ENCODE data around the gene NT5DC1.

Gene NT5DC1

DNA sequence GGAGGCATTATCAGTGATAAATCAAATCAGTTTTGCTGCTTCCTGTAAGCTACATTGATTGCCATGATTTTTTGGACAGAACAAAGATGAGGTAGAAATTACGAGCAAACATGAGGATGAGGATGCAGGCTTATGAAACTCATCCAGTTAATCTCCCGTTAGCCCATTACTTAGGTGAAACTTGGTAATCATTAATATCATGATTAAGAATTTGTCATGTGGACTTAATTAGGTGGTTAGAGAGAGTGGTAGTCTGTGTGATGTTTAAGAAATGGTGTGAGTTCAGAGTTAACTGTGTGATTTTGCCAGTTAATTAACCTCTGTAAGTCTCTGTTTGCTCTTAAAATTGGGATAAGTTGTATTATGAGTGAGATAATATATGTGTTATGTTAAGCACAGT, 91.2 kb downstream of the NT5DC1 start:
- no peak for DNase-seq (ENCODE audit: low read depth in 2 of 2)

DNA sequence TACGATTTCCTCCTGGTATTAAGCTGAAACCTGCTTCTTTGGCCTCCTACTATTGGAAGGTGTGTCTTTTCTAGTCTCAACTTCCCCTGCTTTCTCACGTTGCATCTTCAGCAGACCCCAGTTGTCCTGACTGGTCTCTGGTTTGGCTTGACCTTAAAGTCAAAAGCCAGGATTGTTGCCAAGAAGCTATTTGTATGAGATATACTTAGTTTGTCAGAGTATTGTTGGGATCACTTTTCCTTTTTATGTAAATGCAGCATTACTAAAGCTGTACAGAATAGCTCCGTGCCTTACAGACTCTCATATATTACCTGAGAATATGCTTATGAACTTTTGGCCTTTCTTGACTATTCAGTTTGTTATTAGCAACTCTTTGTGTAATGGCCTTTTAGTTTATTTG, 92.1 kb downstream of the NT5DC1 start:
- no peak for DNase-seq (ENCODE audit: low read depth in 2 of 2)

DNA sequence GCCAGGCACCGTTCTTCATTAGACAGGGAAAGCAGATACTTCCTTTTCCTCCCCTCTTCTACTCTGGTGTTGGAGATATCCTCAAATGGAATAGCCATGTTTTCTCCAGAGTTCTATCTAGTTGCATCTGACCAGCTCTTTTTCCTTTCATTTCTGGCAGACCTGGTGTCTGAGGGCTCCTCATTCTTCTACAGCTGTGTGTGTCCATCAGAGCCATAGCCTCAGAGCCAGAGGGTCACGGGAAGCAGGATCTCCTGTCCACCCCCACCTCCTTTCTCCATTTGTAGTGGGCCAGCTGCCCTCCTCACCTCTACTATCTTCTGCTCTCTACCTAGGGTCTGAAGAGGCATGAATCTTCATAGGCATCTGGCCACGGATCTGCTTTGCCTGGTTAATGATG, 96.2 kb downstream of the NT5DC1 start:
- no peak for DNase-seq (ENCODE audit: low read depth in 2 of 2)

DNA sequence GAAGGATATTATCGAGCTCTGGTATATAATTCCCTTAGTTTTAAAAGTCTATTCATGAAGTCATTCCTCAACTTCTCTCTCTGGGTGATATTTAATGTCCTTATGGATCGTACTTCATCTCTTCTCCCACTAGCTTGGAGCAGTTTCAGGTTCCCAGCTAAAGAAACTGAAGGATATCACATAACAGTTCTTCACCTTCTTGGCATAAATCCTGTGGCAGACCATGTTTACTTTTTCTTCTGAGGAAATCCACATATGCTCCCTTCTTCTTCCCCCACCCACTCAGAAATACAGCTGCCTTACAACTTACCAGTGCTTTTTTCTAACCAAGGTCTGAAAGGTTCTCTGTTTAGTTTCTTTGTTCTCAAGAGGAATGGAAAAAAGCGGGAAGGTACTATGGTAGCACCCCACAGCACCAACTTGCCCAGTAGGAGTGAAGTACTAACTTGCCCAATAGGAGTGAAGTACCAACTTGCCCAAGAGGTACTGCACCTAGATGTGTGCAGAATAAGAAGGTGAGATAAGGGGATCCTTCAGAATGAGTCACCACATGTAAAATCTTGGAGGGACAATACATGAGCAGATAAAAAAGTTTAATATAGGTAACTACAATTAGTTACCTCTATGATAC, 100.1 kb downstream of the NT5DC1 start:
- DNase-seq (ENCODE audit: low read depth in 2 of 2) = no peak

DNA sequence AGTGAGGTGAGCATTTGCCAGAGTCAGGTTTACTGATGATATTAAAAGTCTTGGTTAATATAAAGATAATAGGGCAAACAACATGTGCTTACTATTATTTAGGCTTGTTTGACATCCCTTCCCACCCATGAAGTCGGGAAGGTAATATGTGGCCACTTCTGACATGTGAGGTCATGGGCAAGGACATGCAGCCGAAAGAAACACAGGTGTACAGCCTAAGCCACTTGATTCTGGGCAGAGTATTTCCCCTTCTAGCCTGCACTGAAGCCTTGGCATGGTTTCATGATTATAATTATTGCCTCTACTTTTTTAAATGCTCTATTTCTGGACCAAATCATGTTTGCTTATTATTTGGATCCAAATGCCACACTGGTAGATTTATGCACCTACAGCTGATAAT, 100.9 kb downstream of the NT5DC1 start:
- DNase-seq (ENCODE audit: low read depth in 2 of 2) = no peak

DNA sequence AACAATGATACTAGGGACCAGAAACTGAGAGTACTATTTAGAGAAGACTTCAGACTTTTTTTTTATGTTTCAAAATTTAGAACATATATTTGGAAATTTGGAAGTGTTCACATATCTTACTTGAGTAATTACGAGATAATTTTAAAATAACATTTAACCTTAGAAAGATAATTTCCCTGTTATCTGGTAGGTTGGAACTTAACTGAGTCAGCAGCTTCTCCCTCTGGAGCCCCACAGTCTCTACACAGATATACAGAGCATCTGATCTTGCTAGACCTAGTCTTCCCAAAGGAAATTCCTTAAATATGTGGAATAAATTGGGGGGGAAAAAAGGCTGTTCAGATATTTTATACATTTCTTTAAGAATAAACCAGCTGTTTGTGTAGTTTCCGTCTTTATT, 104.6 kb downstream of the NT5DC1 start:
- no peak for DNase-seq (ENCODE audit: low read depth in 2 of 2)

DNA sequence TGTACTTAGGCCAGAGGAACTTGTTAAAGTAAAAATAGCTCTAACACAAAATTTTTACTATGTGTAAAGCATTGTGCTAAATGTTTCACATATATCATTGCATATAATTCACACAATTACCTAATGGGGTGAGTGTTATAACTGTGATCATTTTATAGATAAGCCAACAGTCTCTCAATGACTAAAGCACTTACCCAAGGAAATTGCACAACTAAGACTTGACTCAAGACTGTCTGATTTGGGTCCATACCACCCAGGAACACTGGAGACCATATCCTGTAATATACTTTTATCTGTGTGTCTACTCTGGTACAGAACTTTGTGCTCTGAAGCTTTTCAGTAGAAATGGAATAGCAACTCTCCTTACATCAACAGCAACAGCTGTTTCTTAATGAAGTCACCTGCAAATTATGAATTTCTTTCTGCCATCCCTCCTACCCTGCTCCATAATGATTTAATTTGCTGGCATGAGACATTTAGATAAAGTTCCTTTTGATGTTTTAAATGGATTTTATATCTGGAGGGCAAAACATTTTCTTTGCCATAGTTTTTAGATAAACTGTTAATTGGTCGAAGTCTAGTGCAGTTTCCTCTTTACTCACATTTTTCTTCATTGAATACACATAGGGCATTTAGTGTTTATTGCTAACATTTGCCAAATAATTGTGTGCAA, 105.7 kb downstream of the NT5DC1 start:
- no peak for DNase-seq (ENCODE audit: low read depth in 2 of 2)

DNA sequence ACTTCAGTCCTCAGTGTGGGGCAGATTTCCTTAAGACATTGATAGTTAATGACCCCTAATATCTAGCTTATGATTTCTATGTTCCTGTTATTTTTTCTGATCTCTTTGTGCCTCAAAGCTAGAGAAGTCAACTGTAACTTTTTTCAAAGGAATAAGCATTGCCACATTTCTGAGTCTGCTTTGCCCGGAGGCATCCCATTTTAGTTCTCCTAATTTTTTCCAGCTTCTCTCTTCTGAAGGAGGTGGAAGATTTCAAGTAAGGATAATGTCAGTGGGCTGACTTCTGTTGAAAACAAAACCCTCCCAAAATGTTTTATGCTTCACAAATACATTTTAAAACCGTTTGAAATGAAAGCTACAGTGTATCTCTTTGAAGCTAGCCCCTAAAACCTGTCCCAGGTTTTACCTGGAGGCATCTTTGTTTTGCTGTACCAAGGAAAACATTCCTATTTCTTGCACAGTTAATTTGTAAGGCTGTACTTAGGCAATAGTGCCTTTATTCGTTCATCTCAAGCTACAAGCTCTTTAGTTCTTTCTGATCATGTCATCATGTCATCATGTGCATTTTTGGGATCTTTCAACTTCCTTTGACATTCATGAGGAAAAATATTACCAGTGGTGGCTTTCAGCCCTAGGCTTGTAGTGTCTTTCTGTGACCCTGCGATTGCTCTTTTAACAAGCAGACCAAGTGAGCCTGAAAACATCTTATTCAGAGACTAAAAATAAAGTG, 107.6 kb downstream of the NT5DC1 start:
- no peak for DNase-seq (ENCODE audit: low read depth in 2 of 2)

DNA sequence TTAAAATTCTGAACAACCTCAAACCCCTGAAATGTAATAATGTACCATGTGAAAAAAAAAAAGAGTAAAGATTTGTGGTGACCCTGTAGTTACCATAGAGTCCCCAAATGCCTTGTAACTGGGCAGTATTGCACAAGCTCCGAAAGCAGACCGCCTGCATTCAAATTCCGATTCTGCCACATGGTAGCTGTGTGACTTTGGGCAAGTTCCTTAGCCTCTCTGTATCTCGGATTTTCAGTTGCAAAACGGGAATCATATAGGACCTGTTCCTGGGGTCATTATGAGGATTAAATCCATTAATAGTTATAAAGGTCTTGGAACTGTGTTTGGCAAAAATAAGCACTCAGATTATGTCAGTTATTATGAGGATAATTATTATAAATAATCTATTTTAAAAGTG, 109.7 kb downstream of the NT5DC1 start:
- DNase-seq (ENCODE audit: low read depth in 2 of 2) = no peak

DNA sequence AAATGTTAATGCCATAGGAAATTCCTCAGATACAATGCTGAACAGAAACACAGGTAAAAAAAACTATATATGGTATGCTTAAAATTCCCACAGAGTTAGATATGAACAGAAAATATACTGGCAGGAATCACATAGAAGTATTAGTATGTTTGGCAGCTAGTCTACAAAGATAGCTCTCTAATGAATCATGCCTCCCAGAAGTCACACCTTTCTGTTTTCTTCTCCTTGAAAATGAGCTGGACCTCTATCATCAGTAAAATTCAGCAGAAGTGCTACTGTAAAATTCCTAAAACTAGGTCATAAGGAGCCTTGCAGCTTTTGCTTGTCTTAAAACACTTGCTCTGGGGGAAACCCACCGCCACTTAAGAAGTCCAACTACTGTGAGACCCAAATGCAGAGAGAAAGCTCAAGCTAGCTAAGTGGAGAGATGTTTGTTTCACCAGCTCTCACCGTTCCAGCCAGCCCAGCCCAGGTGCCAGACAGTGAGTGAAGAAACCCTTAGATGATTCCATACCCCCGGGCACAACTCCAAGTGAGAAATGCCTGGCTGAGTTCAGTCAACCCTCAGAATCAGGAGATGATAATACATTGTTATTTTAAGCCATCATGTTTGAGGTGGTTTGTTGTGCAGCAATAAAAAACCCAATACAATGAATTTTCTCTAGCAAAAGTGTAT, 110.2 kb downstream of the NT5DC1 start:
- DNase-seq (ENCODE audit: low read depth in 2 of 2) = no peak

DNA sequence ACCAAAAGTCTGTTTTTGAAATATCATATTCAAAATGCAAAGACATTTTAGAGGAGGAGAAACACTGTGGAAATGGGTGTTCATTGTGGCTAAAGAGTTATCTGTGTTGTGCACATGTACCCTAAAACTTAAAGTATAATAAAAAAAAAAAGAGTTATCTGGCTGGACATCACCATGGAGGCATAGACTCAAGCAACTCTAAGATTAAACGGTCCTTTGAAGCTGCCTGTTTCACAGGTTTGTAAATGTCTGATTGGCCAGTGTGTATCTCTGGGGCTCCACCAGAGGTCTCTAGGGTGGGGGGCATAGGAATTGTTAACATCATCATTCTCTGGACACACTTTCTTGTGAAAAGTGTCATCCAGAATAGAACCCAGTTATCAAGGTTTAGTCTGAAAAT, 114.0 kb downstream of the NT5DC1 start:
- no peak for DNase-seq (ENCODE audit: low read depth in 2 of 2)

DNA sequence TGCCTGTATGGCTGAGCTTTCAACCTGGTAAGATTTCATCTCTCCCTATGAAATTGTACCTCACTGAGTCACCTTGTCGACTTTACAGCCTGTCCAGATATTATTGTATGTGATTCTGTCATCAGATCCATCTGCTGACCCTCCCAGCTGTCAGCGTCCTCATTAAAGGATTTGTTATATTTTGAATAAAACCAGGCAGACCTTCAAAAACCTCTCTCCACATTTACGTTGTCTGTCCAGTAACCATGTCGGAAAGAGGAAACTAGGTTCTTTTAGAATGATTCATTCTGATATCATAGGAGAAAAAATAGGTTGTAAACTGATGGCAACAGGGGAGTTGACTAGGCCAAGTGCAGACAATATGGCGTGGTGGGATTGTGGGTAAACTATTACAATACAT, 114.8 kb downstream of the NT5DC1 start:
- no peak for DNase-seq (ENCODE audit: low read depth in 2 of 2)

DNA sequence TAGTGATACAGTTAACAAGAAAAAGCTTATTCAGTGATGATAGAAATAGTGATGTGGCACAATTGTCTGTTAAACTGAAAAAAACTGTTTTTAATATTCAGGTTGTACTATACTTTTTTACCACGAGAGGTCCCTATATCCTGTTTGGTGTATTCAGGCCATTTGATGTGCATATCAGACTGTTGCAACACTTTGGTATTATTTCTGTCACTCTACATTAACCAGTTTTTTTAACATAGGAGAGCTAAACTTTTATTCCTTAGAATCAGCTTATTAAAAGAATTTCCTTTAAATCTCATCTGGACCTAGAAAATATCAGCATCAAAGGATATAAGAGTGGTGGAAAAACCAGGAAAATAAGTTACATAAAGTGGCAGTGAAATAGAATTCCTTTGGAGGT, 116.4 kb downstream of the NT5DC1 start:
- DNase-seq (ENCODE audit: low read depth in 2 of 2) = no peak

DNA sequence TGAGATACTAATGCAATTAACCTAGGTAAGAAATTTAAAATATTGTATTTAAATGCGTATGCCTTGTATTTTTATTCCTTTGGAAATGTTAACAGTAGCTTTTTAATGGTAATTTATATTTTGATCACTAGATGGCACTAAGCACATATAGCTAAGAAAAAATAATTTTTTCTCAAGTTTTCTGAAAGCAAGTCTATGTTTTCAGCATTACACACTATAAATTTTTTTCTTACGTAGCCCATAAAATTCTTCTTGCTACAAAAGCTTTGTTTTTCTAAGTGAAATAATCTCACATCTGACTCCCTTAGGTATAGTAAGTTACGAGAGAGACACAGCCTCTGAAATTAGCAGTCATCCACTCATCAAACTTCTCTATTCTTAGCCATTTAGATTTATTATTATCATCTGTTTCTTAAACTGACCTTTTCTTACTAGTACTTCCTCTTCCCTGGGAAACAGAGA, 117.5 kb downstream of the NT5DC1 start:
- no peak for DNase-seq (ENCODE audit: low read depth in 2 of 2)

DNA sequence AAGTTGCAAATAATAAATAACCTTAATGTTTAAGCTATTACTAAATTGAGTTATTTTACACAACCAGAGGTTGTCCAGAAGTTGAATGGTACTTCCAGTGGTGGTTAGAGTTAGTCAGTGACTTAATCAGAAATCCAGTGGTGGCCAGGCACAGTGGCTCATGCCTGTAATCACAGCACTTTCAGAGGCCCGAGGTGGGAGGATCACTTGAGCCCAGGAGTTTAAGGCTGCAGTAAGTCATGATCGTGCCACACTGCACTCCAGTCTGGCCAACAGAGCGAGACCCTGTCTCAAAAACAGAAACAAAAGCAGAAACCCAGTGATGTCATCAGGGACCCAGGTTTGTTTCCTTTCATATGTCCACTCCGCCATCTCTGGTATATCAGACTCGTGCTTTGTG, 118.2 kb downstream of the NT5DC1 start:
- no peak for DNase-seq (ENCODE audit: low read depth in 2 of 2)

DNA sequence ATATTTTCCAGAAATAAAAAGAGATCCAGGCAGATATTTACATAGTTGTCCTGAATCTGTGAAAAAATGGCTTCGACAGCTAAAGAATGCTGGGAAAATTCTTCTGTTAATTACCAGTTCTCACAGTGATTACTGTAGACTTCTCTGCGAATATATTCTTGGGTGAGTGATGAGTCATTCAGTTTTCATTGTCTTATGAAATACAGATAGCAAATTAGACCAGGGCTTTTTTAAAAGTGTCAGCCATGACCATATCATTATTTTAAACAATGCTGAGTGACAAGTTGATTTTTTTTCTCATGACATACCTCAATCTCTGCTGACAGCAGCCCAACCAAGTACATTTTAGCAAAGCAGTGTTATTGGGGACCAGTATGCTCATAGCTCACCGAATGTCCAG, 120.4 kb downstream of the NT5DC1 start:
- DNase-seq (ENCODE audit: low read depth in 2 of 2) = no peak

DNA sequence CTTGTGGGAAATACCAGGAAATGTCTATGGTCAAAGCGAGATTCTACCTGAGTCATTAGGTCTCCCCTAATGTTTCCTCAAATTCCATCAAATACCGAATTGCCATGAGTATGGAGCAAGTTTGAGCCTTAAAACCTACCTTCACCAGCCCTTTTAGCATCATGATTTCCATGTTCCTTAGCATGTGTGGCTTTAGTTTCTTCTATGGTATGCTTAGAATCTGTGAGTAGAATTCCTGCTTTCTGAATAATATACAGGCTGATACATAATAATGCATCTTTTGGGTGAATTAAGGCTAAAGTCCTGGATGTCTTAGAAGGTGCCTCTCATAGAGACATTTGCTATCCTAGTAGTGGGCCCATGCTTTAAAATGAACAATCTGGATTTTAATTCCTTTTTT, 121.3 kb downstream of the NT5DC1 start:
- no peak for DNase-seq (ENCODE audit: low read depth in 2 of 2)

DNA sequence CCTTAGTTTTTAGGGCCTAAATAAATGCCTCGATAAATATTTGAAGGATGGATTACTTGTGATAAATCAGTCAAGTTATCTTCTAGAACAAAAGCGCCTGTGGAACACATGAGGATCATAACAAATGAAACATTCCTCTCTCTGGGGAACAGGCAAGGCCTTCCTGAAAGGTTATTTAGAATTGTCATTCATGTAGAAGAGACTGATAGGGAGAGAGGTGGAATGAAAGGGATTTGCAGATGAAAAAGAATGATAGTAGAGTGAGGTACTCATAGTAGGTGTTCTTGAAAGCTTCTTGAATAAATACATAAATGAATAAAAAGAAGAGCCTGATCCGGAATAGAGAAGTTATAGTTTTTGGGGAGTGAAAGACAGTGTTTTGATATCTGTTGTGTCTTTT, 122.7 kb downstream of the NT5DC1 start:
- DNase-seq (ENCODE audit: low read depth in 2 of 2) = no peak

DNA sequence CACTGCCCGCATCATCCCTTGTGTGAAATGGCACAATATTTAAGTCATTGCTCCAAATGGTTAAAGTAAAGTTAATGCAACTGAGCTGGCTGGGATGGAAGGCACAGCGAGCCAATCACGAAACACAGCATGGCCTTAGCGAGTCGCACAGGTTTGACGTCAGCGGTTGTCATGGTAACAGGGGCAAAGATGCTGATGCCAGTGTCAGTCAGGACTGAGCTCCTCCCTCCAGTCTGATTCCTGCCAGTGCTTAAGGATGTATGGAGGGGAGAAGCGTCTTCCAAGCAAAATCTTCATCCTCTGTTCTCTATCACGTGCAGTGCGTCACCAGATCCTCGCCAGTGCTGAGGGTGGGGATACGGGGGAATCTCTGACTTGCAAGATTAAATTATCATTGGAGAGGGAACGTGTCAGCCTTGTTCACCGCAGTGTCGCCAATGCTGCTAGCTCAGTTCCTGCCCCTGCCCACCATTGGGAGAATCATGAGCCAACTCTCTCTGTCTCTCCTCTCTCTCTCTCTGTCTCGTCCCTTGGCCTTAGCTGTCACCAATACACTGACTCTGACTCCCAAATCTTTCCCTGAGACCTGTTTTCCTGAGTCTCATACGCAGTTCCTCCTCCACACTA, 128.7 kb downstream of the NT5DC1 start:
- DNase-seq (ENCODE audit: low read depth in 2 of 2) = no peak

DNA sequence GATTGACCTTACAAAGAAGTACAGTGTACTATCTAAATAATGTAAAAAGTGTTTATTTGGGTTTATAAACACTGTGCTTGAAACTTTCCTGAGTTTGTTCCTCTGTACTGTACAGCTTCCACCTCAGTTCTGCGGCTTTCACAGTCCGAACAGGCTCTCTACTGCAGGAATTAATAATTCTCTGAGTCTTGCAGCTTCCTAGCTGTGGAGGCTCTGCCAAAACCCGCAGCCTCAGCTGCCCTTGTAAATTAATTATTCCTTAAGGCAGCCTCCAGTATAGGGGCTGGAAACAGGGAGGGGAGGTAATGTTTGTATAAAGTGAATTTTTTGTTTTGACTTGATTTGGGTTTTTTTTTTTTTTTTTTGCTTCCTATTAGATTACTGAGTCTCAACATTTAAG, 134.0 kb downstream of the NT5DC1 start:
- no peak for DNase-seq (ENCODE audit: low read depth in 2 of 2)

DNA sequence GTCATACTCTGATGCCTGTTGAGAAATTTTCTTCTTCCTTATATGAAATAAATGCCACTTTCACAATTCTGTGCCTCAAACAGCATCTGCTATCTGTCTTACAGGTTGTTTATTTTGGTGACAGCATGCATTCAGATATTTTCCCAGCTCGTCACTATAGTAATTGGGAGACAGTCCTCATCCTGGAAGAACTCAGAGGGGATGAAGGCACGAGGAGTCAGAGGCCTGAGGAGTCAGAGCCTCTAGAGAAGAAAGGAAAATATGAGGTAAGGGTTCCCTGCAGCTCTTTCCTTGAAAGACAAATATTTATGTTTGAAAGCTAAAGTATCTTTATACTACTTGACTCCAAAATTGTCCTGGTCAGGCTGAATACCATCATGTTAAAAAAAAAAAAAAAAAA, 137.4 kb downstream of the NT5DC1 start:
- no peak for DNase-seq (ENCODE audit: low read depth in 2 of 2)

DNA sequence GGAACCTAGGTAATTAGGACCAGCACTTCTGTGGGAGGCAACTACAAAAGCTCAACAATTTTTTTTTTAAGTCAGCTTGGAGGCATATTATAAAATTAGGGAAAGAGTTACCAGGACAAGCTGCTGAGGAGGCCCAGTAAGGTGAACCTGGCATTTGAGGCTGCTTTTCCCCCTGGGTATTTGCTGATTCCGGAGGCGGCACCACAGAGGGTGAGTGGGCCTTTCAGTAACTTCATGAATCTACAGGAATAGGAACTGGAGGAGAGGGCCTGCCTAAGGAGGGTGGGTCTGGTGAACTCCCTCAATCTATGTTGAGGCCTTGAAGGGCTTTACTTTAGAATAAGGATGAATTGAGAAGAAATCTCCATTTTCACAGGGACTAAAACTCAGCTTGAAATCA, 138.6 kb downstream of the NT5DC1 start:
- DNase-seq (ENCODE audit: low read depth in 2 of 2) = no peak

Measured in stimulated activated CD8-positive, alpha-beta memory T cell treated with anti-CD3 and anti-CD28 coated beads, Interleukin-7, amount 100 ng/mL, for 4 hours (primary cell).